NCI-H510A treated with DMSO at 0.1 percent for 48 hours (cell line): ENCODE results near the gene FPR2.
"Not testable (repeated sequence)": the region's sequence is repeated elsewhere in the genome, so short reads cannot be mapped to it uniquely, and the experiment has no call there.

Source experiments
- DNase-seq: peaks from one replicate; lab custom pipeline; 2025; lab: John Stamatoyannopoulos, UW

FPR2 gene, protein sequence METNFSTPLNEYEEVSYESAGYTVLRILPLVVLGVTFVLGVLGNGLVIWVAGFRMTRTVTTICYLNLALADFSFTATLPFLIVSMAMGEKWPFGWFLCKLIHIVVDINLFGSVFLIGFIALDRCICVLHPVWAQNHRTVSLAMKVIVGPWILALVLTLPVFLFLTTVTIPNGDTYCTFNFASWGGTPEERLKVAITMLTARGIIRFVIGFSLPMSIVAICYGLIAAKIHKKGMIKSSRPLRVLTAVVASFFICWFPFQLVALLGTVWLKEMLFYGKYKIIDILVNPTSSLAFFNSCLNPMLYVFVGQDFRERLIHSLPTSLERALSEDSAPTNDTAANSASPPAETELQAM

DNA sequence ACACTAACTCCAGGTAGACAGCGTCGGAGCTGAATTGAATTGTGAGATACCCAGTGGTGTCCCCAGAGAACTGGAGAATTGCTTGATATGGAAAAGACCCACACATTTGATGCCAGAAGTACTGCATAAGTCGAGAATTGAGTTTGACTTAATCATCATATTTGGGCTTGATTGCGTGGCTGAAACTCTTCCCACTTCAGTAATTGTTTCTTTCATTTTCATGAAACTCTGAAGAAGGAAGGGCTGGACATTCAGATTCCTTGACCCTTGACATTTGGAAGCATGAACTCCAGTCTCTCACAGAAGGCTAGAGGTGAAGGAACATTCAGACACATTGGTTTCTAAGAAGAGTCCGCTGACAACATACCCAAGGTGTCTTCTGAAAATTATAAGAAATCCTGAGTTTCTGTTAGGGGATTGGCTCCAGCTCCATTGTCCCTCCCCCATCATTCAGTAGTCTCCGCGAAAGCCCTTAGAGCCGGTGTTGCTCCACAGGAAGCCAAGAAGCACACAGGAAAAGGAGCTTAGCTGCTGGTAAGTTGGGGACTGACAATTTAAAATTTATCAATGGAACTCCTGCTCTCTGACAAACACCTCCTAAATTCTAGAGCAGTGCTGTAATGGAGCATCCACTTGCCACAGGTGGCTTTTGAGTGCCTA, at the start of gene FPR2:
Gene FPR2, plus strand, starts transcription at position 484 of the 660 bp plus-strand sequence. CDS start 7,479 bp downstream, outside the sequence.
- no peak for DNase-seq

DNA sequence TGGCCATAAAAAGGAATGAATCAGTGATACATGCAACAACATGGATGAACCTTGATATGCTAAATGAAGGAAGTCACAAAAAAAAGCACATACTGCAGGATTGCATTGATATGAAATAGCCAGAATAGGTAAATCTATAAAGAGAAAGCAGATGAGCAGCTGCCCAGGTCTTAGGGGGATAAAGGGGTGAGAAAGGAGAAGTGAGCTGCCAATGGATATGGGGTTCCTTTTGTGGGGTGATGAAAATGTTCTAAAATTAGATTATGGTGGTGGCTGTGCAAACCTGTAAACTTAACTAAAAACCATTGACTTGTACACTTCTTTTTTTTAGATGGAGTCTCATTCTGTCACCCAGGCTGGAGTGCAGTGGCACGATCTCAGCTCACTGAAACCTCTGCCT, 49.3 kb upstream of the FPR2 start:
- no peak for DNase-seq

DNA sequence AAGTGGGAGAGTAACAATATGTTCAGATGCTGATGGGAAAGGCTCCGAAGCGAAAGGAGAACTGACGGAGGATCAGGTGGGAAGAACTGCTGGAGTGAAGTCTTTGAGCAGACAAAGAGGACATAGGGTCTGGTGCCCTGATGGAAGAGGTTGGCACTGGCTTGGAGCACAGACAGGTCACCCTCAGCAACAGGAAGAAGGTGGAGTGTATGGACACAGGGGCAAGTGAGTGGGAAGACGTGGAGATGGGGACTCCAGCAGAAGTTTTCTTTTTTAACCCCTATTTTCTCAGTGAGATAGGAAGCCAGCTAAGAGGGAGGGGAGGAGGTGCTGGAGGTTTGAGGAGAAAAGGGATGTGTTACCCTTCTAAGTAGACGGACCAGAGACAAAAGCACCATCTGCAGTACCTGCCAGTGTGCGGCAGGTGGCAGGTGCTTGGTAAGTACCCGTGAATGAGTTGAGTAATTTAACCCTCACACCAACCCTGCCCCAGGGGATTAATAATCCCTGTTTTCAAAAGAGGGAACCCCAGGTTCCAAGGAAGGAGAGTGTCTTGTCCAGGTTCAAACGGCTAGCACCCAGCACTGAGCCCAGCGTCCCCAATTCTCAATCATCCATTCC, 48.4 kb upstream of the FPR2 start:
- peak; percentile 16 for DNase-seq

DNA sequence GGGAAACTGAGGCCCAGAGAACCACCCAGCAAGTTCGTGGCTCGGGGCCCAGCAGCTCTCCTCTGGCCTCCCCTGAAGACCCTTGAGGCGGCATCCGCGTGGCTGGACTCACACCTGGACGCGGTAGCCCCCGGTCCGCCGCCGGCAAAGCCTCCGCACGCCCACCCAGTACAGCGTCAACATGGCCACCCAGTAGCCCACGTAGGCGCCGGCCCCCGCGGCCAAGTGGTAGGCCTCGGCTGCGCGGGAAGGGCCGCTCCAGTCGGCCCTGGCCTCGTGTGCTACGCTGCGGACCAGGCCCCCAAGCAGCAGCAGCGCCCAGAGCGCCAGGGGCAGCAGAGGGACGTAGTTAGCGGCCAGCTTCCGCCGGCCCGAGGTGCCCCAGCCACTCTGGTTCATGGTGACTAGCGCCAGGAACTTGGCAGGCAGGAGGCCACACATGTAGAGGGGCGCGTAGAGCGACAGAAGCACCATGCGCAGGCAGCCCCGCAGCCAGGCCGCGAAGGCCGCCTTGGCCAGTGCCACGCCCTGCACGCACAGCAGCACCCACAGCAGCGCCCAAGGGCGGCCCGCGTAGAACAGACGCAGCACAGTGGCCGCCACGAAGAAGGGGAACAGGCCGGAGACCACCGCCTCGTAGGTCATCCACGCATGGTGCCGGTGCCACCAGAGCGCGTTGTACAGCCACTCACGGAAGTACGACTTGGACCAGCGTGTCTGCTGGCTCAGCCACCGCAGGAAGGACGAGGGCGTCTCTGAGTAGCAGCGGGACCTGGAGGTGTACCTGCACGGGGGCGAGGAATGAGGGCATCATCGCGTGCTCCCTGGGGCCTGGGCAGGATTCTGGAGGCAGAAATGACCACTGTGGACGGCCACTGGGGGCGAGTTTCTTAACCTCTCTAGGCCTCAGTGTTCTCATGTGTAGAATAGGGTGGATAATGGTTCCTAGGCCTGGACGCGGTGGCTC, 47.4 kb upstream of the FPR2 start:
- DNase-seq: no peak

DNA sequence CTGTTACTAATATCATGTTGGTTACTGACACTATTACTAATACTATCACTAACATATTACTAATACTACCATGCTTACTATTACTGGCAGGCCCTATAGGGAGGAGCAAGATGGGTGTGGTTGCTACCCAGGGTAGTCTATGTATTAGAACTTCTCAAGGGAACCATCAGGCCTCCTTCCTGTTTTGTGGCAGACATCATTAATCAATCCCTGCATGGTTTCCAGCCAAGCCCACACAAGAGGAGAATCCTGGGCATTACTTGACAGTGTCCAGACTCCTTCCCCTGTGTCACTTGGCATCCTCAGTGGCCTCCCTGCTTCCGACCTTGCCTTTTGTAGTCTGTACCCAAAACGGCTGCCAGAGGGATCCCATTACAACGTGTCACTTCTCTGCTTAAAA, 46.1 kb upstream of the FPR2 start:
- no peak for DNase-seq

DNA sequence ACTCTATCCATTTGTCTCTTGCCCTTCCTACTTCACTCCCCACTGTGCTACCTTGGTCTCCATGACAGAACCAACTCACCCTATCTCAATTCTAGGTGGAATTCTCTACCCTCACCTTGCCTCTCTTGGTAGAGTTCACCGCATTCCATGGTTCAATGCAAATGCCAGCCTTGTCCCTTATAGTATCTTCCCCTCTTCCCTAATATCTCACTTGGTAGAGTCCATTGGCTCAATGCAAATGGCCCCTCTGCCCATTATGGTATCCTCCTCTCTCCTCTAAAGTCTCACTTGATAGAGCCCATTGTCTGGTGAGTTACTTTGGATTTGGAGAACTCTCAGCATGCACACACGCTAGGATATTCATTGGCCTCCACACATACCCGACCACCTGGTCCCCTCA, 45.1 kb upstream of the FPR2 start:
- DNase-seq: no peak

DNA sequence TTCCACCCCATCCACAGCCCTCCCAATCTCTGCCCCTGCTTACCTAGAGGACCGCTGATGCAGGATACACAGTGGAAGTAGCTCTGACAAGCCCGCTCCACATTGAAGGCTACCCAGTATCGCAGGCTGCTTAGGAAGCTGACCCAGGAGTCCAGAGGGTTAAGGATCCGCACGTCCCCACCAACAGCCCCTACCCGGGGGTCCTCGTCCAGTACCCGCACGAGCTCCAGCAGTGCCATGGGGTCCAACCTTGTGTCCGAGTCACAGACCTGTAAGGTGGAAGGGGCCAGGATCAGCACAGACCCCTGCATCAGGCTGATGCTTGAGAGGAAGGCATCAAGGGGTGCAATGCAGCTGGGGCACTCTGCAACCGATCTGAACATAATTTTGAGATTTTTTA, 44.1 kb upstream of the FPR2 start:
- DNase-seq: no peak

DNA sequence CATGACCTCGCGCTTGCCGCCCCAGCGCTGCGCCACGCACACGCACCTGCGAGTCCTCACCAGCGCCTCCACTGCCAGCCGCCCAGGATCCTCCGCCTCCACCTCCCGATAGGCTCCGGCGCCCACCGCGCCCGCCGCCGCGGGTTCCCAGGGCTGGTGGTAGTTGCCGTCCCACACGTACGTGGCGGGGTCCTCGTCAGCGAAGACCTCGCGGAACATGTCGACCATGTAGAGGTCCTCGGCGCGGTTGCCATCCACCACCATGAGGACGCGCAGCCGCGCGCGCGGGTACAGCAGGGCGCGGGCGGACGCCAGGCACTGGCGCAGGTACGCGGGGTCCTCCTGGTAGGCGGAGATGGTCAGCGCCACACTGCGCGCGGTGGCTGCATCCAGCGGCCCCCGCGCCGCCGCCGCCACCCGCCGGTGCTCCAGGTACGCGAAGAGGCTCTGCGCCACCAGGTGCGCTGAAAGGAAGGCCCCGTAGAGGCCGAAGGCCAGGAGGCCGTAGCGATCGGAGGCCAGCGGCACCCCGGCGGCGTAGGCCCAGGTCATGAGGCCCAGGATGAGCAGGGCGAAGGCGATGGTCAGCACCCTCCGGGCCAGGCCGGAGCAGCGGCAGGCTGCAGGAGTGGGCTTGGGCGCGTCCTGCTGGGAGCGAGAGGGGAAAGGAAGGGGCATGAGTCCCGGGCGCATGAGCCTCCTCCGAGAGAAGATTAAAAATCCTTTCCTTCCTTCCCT, 41.6 kb upstream of the FPR2 start:
- DNase-seq: no peak

DNA sequence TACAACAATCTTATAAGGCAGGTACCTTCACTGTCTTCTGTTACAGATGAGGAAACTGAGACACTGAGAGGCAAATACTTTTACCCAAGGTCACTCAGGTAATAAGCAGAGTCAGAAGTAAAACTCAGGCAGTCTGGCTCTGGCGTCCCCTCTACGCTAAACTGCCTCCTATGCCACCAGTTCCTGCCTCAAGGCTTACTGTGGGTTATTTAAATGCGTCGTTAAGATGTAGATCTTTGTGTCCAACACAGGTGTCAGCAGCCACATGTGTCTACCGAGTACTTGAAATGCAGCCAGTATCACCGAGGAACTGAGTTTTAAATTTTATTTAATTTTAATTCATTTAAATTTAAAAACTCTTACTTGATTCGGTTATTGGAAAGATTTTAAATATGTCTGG, 39.1 kb upstream of the FPR2 start:
- no peak for DNase-seq

DNA sequence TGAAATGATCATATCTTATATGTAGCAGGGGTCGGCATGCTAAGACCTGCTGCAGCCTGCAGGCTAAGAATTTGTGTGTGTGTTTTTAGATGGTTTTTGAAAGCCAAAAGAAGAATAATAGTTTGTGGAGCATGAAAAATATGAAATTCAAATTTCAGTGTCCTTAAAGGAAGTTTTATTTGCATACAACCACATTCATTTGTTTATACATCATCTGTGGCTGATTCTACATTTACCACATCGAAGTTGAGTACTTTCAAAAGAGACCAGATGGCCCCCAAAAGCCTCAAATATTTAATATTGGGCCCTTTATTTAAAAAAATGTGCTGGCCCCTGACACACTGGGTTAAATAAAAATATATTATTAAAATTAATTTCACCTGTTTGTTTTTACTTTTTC, 38.5 kb upstream of the FPR2 start:
- DNase-seq: no peak

DNA sequence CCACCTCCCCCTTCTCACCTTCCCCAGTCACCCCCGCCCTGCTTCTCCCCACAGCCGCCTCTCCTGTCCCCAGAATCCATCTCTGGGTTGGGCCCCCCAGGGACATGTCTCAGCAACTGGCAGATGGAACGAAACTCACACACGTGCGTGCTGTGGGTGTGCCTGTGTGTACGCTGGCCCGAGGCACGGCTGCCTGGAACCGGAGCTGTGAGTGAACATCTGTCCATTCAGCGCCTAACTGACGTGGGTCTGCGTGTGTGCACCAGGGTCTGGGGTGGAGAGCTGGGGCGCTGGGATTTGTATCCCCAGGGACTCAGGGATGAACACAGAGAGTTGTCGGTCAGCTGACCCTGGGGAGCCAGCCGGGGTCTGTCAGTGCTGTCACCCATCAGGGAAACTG, 36.4 kb upstream of the FPR2 start:
- no peak for DNase-seq

DNA sequence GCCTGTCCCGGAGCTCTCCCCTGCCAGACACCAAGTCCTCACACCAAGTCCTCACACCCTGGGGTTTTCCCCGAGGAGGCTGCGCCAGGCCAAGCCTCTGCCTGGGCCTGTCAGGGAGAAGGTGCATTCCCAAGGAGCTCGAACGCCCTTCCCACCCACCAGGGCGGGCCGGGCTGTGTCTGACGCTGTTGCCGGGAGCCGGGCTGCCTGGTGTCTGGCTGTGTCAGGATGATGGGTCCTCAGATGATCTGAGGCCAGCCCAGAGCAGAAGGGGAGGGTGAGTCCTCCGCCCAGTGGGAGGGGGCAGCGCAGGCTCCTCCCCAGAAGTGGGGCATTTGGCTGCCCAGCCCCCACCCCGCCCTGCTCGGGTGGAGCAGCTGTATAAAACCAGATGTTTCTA, 34.9 kb upstream of the FPR2 start:
- DNase-seq: no peak

DNA sequence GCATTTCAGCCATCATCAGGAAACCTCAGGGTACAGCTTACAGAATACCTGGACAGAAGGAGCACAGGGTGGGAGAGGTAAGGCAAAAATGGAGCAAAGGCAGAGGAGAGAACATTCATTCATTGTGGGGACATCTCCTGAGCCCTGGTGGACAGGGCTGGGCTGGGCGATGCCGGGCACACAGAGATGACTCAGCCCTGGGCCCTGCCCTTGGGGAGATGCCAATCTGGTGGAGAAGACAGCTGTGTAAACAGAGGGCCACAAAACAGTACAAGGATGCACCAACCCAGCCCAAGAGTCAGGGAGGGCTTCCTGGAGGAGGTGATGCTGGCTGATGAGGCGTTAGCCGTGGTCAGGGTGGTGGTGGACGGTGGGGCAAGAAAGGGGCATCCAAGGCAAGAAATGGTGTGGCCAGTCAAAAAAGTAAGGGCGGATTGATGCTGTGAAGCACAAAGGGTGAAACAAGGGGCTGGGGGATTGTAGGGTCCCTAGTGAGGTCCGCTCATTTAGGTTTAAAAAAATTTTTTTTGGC, 33.6 kb upstream of the FPR2 start:
- DNase-seq: no peak

DNA sequence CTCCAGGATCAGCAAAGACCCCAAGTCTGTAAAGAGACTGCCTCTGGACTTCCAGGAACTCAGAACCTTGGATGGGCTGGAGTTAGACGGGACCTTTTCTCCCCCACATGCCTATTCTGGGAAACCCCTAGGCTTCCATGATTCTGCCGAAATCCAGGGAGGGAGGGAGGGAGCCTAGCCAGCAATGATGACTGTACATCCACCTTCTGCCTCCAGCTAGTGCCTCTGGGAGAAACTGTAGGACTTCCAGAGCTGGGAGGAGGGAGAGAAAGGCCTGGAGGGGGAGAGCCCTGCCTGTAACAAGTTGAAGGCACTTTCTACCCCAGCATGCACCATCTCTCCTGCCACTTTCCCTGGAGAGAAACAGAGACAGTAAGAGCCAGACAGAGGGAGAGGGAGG, 31.2 kb upstream of the FPR2 start:
- DNase-seq: no peak

DNA sequence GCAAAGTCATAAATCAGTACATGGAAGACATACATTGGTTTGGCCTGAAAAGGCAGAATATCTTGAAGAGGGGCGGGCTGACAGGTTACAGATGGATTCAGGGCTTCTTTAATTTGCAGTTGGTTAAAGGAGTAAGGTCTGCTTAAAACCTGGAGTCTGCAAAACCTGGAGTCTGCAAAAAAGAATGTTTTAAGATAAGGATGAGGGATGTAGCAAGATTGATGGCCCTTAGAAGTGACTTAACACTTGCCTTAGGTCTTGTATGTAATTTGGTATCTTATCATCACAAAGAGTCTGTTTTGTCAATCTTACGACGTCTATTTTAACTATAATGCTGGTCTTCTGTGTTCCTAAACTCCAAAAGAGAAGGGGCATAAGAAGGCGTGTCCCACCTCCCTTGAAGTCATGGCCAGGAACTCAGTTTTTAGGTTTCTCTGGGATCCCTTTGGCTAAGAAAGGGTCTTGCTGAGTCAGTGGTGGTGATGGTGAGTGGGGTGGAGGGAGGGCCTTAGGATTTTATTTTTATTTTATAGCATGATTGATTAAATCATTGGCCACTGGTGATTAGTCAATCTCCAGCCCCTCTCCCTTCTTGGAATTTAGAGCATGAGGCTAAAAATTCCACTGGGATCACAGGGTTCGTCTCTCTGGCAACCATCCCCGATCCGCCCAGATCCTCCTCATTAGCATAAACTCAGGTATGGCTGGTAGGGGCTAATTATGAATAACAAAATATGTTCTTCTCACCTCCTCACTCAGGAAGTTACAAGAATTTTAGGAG, 27.0 kb upstream of the FPR2 start:
- DNase-seq: no peak

DNA sequence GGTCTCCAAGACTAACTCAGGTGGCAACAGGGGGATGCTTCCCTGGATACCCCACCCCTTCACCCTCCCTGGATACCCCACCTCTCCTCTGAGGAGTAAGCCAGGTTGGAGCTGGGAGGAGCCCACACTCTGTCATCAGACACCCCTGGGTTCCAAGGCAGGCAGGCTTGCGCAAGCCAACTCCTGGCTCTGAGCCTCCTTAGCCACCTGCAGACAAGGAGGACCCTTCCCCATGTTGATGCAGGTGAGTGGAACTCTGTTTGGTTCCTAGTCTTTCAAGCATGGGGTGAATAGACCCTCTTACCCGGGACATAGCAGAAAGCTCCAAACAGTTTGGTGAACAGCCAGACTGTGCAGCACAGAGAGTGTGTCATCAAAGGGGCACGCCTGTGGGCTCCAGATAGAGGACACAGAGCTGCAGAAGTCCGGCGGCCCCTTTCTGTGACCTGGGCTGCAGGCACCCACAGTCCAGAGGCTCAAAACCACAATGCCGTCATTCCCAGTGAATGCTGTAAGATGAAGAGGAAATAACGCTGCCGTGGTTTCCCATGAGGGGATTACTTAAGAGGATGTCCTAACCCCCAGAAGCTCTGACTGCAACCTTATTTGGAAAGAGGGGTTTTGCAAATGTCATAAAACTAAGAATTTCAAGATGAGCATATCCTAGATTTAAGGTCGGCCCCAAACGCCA, 25.1 kb upstream of the FPR2 start:
- no peak for DNase-seq

DNA sequence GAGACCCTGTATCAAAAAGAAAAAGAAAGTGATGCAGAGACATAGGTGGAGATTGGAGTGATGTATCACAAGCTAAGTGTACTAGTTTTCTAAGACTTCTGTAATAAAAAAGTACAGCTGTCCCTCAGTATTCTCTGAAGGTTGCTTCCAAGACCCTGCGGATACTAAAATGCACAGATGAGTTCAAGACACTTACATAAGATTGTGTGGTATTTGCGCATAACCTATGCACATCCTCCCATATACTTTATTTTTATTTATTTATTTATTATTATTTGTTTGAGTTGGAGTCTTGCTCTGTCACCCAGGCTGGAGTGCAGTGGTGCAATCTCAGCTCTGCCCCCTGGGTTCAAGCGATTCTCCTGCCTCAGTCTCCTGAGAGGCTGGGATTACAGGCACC, 23.6 kb upstream of the FPR2 start:
- DNase-seq: no peak

DNA sequence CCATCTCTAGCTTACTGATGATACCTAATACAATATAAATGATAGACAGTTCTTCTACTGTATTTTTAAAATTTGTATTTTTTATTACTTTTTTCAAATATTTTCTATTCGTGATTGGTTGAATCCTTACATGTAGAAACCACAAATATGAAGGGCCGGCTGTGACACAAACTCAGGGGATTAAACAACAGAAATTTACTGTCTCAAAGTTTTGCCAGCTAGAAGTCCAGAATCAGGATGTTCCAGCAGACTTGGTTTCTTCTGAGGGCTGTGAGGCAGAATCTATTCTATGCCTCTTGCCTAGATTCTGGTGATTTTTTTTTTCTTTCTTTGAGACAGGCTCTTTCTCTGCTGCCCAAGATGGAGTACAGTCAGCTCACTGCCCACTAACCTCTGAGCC, 23.1 kb upstream of the FPR2 start:
- DNase-seq: no peak

DNA sequence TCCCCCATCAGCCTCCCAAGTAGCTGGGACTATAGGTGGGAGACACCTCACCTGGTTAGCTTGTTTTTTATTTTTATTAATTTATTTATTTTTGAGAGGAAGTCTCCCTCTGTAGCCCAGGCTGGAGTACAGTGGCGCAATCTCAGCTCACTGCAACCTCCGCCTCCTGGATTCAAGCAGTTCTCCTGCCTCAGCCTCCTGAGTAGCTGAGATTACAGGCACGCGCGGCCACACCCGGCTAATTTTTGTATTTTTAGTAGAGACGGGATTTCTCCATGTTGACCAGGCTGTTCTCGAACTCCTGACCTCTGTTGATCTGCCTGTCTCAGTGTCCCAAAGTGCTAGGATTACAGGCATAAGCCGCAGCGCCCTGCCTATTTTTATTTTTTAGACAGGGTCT, 22.5 kb upstream of the FPR2 start:
- not testable (repeated sequence) for DNase-seq
